ENCODE results near the gene ZNG1C. TPM values are rescaled to one million over a fixed set of nuclear protein-coding genes. Genes with fewer than 3 reads are reported as not detected.
"Not testable (repeated sequence)": the region's sequence is repeated elsewhere in the genome, so short reads cannot be mapped to it uniquely, and the experiment has no call there.

ZNG1C gene
- total RNA-seq, 1 experiment from 2014 or later, result 32.2 TPM

DNA sequence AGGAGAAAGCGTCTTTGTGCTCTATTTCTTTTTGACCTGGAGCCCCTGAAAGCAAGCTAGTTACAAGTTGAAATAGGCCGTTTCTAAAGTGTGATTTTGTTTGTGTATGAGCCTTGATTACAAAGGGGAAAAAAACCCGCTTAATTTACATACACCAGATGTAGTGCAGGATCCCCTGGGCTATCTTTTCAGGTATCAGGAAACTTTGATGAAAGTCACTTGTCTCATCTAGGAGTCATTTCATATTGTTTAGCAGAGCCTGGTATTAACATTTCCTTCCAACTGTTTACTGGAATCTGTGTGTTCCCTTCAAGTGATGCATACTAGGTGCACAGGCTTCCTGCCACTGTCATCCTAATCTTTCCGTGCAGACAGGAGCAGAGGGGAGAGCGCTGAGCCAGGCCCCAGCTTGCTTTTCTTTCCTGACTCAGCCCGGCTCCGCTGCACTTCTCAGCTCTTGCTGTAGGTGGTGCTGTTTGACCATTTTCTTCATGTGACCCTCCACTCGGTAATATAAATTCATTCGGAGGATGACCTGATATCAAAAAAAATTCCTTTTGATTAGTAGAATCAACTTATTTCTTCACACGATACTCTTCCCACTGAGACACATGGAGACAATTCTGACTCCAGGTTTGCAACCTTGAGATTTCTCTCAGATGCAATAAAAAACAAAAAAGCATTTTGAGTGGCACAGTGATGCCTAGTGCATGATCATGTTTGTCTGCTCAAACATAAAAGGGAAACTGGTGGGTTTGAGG is 100.7 kb downstream of the ZNG1C start:
- DNase-seq (ENCODE audit: low spot score), result not testable (repeated sequence)

DNA sequence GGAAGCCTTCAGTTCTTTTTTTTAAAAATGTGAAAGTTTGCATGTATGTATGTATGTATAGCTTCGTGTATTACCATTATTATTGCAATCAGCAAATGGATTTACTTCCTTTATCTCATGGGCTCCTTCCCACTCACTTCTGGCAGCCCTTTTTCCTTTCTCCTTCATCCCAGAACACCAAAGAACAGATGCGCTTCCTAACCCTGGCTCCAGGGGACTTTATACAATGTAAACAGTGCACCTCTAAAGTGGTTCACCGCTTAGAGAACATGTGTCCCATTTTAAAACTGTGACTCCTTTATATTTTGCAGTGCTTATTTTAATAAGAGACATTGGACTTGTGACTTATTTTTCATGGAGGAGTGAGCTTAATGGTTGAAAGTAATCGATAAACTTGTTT is 101.5 kb downstream of the ZNG1C start:
- DNase-seq (ENCODE audit: low spot score), result not testable (repeated sequence)

DNA sequence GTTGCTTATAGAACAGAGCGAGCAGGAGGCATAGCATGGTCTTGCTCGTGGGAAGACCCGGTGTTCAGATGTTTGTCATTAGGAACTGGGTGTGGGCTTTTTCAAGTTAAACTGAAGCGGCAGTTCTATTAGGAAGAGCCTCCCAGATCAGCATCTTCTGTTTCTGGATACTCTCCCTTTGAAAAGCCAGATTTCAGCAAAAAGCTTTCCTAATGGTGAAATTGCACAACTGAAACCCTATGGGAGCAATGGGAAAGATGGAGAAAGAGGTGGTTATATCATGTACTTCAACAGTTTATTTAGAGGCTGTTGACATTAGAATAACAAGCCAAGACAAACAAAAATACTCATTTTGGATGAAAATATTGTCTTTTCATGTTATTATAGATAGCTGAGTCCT is 102.2 kb downstream of the ZNG1C start:
- not testable (repeated sequence) for DNase-seq (ENCODE audit: low spot score)

Other genes with a start within 250 kb of the ZNG1C start
- gene FOXD4L3, start 60.9 kb downstream of the ZNG1C start, total RNA-seq (2014; rRNA removed; shearing (Covaris generic)), result not detected in 2 replicates
- not detected in 2 replicates for gene PGM5, start 114.6 kb downstream of the ZNG1C start, total RNA-seq (2014; rRNA removed; shearing (Covaris generic))